Measurements from ENCODE around the gene MAP2K6.

The MAP2K6 gene

GRCh38 chr17:69535016-69535570 is 120.6 kb downstream of the MAP2K6 start:
- no peak for DNase-seq (ENCODE audit: low read depth)

DNA sequence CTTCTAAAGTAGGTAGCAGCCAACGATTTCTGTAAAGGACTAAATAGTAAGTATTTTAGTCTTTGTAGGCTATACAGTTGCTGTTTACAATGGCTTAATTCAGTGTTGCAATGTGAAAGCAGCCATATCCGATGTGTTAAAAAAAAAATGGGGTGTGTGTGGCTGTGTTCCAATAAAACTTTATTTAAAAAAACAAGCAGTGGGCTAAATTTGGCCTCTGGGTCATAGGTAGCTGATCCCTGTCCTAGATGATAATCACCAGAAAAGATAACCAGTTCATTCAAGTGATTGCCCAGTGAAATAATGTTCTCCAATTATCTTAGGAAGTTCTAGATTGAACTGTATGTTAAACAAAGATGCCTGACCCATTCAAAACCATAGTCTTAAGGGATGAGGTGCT is 124.3 kb downstream of the MAP2K6 start:
- DNase-seq (ENCODE audit: low read depth): no peak

DNA sequence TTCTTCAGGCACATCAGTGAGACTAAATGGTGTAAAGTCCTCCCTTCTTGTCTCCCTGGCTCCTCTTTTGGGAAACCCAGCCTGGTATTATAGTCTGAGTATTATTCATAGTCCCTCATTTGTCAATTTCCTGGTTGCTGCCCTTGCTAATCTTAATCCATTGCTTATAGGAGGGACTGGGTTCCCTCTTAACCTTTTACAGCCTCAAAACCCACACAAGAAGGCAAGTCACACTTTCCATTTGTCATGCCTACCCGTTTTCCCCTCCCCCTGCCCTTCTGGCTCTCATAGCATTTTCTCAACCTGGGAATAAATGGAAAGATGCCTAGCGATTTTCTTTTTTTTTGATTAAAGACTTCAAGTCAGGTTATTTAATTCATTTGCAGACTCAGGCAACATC is 124.8 kb downstream of the MAP2K6 start:
- DNase-seq (ENCODE audit: low read depth): no peak

GRCh38 chr17:69539781-69540319 is 125.4 kb downstream of the MAP2K6 start:
- no peak for DNase-seq (ENCODE audit: low read depth)

GRCh38 chr17:69540356-69540755 is 125.9 kb downstream of the MAP2K6 start:
- DNase-seq (ENCODE audit: low read depth): no peak

DNA sequence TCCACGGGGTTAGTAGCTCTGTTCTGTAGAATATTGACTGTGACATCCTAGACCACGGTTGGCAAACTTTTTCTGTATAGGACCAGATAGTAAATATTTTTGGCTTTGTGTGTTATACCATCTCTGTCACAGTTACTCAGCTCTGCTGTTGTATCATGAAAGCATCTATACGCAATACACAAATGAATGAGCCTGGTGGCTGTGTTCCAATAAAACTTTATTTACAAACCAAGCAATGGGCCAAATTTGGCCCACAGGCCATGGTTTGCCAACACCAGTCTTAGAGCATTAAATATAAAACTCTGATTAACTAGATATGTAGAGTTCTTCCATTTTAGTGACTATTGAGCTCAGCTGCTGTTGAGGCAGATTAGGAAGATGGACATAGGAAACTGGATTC is 132.7 kb downstream of the MAP2K6 start:
- no peak for DNase-seq (ENCODE audit: low read depth)

DNA sequence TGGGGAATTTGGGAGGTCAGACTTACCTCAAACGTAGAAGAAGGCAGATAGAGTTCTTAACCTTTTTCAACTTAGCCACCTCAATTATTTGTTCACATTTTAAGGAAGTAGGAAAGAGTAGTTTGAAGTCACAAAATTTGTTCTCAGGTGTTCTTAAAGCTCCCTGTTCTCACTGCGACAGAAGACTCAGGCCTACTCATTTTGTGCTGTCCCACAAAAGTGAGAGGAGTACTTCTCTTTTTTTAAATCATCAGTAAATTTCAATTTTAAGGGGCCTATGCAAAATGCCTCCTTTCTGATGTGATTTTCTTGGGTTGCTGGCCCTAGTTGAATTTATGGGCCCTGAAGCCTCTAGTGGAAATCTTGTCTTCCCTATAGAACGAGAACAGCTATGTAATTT is 133.4 kb downstream of the MAP2K6 start:
- DNase-seq (ENCODE audit: low read depth): no peak

GRCh38 chr17:69551212-69552010 is 136.9 kb downstream of the MAP2K6 start:
- DNase-seq (ENCODE audit: low read depth): no peak

DNA sequence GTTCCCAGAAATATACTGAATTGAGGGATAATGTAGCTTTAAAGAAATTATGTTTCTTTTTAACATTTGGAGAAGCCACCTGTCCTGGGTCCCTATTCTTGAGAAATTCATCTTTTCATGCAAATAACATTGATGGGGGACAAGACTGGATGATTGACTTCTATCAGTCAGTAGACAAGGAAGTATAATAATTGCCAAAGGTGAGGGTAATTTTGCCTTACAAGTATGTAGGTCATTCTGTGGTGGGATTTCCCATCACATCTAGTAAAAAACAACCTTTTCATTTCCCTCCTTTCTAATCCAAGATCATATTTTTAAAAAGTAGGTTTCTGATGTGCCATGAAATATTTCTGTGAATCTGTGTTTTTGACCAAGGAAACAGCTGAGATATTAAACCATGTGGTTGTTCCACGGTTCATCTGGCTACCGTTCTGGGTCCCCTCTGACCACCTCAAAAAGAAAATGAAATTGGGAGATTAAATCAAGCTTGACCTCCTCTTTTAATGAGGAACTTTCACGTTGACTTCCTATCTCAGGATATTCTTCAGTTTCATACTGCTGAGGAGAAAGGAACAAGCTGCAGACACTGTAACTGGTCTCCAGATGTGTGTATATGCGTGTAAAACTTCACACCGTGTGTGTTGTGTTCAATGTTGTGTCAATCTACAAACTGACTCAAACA is 138.6 kb downstream of the MAP2K6 start:
- DNase-seq (ENCODE audit: low read depth): no peak

DNA sequence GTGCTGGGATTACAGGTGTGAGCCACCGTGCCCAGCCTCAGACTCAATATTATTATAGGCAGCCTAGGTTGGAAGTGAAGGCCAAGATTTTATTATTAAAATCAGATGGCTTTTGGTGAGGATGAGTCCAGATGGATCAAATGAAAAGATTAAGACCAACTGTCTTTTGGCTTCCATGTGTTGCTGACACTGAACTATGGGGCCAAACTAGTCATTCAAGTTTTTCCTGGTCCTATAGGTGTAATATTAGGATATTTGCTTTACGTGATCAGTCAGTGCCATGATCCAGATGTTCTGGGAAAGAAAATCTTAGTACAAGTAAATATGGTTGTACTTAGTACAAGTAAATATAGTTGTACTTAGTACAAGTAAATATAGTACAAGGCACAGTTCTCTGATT is 140.6 kb downstream of the MAP2K6 start:
- DNase-seq (ENCODE audit: low read depth): no peak

- no peak for DNase-seq (ENCODE audit: low read depth)
Measured at GRCh38 chr17:69557339-69557738, 142.8 kb downstream of the MAP2K6 start.

DNA sequence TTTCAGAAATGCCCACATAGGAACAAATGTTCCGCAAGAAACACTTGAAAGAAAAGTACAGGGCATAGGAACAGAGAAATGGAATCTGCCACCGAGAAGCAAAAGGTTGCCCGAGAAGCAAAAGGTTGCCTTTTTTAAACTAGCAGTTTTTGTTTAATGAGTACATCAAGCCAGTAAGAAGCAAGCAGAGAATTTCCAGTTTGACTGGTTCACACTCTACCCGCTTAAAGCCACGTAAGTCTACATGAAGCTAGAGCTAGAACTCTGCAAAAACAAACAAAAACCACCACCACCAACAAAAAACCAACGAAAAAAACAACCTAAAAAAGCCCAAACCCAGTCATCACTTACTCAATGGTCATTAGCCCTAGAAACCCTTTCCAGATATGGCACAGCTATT is 144.3 kb downstream of the MAP2K6 start:
- DNase-seq (ENCODE audit: low read depth): no peak

- DNase-seq (ENCODE audit: low read depth): no peak
Measured at GRCh38 chr17:69560987-69561441, 146.5 kb downstream of the MAP2K6 start.

- no peak for DNase-seq (ENCODE audit: low read depth)
Measured at GRCh38 chr17:69561462-69561861, 147.0 kb downstream of the MAP2K6 start.

DNA sequence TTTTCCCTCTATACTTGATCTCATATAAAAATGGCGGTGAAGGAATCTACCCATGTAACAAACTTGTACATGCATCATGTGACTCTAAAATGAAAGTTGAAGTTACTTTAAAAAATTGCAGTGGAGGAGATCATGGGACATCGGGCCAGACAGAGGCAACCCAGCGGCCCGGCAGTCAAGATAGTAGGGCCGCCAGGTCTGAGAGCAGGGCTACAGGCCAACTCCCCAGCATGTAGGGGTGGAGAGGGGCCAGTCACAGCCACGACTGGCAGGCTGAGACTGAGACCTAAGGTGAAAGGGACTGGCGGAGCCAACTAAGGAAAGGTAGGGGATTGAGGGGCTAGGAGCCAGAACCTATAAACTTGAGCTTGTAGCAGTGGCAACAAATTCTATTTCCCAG is 150.9 kb downstream of the MAP2K6 start:
- no peak for DNase-seq (ENCODE audit: low read depth)

GRCh38 chr17:69567130-69567529 is 152.6 kb downstream of the MAP2K6 start:
- DNase-seq (ENCODE audit: low read depth): no peak

- DNase-seq (ENCODE audit: low read depth): no peak
Measured at GRCh38 chr17:69572747-69573146, 158.2 kb downstream of the MAP2K6 start.

DNA sequence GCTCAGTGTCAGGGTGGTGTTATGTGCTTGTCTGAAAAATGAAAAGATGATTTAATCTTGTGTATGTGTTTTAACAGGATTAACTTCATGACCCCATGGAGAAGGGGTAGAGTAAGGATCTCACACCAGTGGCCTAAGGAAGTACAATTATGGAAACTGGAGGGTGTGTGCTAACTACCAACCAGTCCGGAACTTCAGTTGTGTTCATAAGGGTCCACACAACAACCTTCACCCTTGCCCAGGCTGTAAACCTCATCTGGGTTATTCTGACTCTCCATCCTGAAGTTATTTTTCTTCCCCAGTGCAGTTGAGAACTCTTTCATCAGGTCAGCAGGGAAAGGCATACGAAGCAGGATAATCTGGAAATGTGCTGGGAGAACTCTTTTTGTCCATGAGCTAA is 158.9 kb downstream of the MAP2K6 start:
- DNase-seq (ENCODE audit: low read depth): no peak

- DNase-seq (ENCODE audit: low read depth): no peak
Measured at GRCh38 chr17:69574257-69575197, 160.0 kb downstream of the MAP2K6 start.

DNA sequence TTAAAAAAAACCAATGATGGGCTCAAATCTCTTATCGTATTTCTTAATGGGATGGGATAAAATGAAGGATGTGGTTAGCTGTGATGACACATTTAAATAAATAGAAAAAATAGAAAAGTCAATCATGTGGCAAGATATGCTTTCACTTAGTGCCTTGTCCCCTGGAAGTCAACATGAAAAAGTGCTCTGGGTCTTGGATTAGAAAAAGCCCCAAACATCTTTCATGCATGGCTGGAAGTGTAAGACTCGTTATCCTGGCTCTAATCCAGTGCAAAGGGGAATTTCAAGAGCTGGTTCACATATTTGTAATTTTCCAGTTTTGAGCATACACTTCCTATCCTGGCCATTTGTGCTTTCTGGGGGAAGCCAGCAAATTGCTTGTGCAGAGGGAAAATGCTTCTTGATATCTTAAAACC is 160.9 kb downstream of the MAP2K6 start:
- no peak for DNase-seq (ENCODE audit: low read depth)

- no peak for DNase-seq (ENCODE audit: low read depth)
Measured at GRCh38 chr17:69577098-69577497, 162.6 kb downstream of the MAP2K6 start.

GRCh38 chr17:69578385-69578936 is 164.0 kb downstream of the MAP2K6 start:
- no peak for DNase-seq (ENCODE audit: low read depth)
